Globus pallidus (tissue), 1 donor: ENCODE data around the gene TPCN2.
"Not testable (repeated sequence)": the region's sequence is repeated elsewhere in the genome, so short reads cannot be mapped to it uniquely, and the experiment has no call there.

ENCODE experiments used
- DNase-seq: peaks from one replicate; pipeline ENCODE4 v3.0.0-alpha.2; 2015; ENCODE audit warnings: low spot score

The TPCN2 gene

GRCh38 chr11:69129053-69129452 is 80.3 kb downstream of the TPCN2 start:
- no peak for DNase-seq

GRCh38 chr11:69129647-69130046 is 80.9 kb downstream of the TPCN2 start:
- no peak for DNase-seq

DNA sequence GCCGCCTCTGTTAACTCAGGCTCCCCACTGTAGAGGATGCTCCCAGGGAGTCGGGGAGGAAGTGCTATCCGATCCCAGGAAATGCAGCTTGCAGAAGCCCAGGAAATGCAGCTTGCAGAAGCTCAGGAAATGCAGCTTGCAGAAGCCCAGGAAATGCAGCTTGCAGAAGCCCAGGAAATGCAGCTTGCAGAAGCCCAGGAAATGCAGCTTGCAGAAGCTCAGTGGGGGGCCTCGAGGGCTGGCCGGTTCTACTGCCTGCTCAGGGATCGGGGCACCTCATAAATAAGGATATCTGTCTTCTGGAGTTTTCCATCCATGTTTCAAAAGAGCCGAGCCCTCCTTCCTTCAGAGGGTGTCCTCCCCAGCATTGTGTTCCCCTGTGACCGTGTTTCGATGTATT is 81.9 kb downstream of the TPCN2 start:
- no peak for DNase-seq

- DNase-seq: no peak
Measured at GRCh38 chr11:69131121-69131566, 82.4 kb downstream of the TPCN2 start.

GRCh38 chr11:69131644-69132300 is 83.0 kb downstream of the TPCN2 start:
- DNase-seq: peak; percentile 43

DNA sequence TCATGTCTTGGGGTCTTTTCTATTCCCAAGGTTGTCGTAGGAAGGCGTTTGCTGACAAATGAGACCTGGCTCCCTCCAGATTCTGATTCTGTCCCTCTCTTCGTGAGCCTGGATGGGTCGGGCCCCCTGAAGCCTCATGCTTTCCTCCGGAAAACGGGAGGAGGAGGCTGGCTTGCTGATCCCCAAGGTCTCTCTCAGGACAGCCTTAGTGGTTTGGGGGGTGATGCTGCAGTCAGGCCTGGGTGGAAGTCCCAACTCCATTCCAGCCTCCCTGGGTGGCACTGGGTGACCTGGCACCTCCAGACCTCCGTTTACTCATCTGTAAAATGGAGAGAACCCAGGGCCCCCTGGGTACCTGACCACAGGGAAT is 83.6 kb downstream of the TPCN2 start:
- DNase-seq: no peak

DNA sequence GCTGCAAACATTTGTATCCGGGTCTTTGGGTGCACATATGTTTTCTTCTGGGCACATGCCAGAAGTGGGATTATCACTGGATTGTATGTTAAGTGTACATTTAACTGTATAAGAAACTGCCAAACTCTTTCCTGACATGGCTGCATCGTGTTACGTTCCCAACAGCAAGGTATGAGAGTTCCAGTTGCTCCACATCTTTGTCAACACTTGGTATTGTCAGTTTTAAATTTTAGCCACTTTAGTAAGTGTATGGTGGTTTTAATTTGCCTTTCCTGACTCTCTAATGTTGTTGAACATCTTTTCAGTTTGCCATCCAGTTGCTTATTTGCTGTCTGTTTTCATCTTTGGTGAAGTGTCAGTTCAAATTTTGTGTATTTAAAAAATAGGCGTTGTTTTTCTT is 84.5 kb downstream of the TPCN2 start:
- DNase-seq: no peak

DNA sequence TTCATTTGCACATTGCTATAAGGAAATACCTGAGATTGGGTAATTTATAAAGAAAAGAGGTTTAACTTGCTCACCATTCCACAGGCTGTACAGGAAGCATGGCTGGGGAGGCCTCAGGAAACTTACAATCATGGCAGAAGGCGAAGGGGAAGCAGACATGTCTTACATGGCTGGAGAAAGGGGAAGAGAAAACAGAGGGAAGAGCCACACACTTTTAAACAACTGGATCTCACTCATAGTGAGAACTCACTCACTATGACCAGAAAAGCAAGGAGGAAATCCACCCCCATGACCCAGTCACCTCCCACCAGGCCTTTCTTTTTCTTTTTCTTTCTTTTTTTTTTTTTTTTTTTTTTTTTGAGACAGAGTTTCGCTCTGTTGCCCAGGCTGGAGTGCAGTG is 85.5 kb downstream of the TPCN2 start:
- DNase-seq: not testable (repeated sequence)

GRCh38 chr11:69134957-69135356 is 86.2 kb downstream of the TPCN2 start:
- no peak for DNase-seq

GRCh38 chr11:69135420-69136363 is 87.0 kb downstream of the TPCN2 start:
- no peak for DNase-seq

DNA sequence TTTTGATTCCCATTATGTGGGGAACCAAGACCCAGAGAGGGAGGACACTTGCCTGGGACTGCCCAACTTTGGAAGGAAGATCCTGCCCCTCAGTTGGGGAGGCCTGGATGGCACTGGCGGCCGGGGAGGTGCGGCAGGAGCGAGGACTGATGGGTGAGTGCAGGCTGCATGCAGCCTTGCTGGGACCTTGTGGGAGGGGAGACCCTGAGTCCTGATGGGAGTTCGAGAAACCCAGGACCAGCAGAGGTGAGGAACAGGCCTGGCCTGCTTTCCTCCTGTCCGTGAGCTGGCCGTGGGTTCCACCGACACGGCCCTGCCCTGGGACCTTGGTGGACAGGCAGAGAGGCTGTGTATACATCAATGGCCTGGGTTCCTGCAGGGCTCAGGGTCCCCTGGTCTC is 87.7 kb downstream of the TPCN2 start:
- no peak for DNase-seq

DNA sequence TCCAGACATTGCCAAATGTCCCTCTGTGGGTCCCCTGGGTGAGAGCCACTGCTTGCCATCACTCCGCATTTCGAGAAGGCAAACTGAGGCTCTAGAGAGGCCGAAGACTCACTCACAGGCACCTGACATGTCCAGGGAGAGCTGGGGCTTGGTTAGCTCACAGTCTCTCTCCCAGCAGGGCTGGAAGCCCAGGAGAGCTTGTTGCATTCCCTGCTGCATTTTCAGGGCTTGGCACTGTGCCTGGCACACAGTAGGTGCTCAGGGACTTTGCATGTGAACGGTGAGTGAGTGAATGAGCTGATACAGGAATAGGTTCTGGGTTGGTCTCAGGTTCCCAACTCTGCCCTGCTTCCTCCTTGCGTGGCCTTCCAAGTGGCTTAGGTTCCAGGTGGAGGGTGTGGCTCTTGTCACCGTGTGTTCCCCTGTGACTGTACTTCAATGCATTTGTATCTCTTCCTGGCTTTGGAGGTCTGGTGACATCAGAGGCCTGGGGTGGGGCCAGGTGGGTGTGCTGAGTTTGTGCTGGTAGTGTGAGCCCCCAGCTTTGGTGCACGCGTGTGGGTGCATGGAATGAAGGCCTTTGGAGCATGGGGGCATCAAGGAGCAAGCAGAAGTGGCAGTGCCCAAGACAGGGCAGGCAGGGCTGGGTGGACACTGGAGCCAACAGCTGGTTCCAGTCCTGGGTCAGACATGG is 88.6 kb downstream of the TPCN2 start:
- DNase-seq: no peak

GRCh38 chr11:69138265-69138664 is 89.5 kb downstream of the TPCN2 start:
- no peak for DNase-seq

DNA sequence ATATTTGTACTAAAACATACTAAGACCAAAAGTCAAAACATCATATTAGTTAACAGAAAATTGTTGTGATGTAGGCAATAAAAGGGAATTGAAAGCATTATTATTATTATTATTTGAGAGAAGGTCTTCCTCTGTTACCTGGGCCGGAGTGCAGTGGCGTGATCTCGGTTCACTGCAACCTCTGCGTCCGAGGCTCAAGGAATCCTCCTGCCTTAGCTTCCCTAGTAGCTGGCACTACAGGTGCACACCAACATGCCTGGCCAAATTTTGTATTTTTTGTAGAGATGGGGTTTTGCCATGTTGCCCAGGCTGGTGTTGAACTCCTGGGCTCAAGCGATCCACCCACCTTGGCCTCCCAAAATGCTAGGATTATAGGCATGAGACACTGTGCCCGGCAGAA is 91.4 kb downstream of the TPCN2 start:
- DNase-seq: not testable (repeated sequence)

DNA sequence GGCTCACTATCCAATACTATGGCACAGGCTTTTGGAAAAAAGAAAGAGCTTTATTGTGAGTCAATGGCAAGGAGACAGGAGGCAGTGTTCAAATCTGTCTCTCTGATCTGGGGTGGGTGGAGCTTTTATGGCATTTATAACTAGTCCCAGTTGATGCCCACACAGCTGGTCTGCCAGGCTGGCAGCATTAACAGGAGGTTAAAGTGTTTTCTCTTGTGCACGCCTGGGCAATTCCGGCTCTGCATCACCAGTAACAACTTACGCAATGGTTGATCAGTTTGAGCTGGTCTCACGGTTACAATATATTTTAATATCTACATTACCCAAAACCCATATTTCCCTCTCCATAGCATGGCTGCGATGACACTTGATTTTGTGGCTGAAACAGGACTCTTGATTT is 91.9 kb downstream of the TPCN2 start:
- no peak for DNase-seq

DNA sequence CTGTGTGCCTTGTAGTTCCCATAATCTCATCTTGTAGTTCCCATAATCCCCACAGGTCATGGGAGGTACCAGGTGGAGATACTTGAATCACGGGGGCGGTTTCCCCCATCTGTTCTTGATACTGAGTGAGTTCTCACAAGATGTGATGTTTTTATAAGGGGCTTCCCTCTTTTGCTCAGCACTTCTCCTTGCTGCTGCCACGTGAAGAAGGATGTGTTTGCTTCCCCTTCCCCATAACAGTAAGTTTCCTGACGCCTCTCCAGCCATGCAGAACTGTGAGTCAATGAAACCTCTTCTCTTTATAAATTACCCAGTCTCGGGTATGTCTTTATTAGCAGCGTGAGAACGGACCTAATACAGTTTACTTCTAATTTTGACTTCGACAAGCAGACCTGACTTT is 93.0 kb downstream of the TPCN2 start:
- no peak for DNase-seq

DNA sequence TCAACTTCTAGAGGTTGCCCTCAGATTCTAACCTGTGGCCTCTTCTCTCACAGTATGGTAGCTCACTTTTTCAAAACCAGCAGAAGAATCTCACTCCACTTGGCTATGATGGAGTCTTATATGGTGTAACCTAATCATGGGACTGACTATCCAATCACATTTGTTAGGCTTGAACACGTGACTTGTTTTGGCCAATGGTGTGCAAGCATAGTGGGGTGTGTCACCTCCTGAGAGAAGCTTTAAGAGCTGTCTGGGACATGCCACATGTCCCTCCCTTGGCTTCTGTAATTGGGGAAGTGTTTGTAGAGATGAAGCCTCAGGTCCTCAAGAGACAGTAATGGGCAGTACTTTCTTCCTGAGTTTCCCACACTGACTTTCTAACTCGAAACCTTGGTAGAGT is 94.2 kb downstream of the TPCN2 start:
- DNase-seq: no peak

DNA sequence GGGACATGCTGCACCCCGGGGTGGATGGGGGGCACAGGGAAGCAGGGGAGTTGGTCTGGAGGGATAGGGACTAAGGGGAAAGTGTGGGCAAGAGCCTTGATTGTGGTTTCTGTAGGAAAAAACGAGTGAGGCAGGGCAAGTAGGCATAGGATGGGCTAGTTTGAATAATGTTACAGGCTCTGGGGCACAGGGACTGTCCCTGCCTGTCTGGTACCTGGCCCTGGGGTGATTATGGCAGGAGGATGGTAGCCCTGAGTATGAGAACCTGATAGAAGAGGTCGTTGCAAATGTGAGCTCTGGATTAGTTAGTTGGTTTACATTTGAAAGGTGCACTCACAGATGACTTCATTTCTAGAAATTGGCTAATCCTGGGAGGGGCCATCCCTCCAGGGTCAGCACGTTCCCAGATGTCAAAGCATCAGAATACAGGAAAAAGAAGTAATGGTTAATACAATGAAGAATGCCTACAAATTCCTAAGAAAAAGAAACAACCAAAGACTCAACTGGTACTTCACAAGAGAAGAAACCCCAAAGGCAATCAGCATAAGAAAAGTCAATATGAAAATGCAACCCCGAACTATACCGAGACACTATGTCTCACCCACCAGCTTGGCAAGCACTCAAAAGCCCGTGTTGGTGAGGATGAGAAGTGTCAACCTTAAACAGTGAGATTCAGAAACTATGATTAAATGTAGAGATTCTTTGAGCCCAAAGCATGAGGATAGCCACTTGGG is 95.8 kb downstream of the TPCN2 start:
- no peak for DNase-seq

DNA sequence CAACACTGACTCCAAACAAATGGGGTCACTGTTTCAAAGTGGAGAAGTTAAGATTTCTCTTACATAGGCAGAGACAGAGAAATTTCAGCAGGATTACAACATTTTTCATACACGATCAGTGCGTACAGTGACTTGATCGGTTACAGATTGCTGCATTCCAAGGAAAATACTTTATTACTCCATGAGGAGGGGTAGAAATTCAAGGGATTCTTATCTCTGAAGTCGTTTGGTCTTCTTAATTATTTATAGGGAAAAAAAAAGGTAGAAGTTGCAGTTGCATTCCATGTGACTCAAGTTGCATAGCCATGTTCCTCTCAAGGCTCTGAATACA is 96.3 kb downstream of the TPCN2 start:
- no peak for DNase-seq

- DNase-seq: no peak
Measured at GRCh38 chr11:69148377-69148762, 99.6 kb downstream of the TPCN2 start.

DNA sequence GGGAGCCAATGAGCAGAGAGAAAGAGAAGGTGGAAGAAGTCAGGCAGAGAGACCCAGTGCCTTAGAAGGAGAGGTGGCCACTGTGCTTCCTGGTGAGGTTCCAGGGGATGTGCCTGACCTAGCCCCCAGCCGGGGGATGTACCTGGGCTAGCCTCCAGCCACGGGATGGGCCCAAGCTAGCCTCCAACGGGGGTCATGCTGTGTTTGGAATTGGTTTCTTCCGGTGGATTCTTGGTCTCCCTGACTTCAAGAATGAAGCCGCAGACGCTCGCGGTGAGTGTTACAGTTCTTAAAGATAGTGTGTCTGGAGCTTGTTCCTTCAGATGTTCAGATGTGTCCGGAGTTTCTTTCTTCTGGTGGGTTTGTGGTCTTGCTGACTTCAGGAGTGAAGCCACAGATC is 100.1 kb downstream of the TPCN2 start:
- DNase-seq: no peak

GRCh38 chr11:69149338-69150045 is 100.8 kb downstream of the TPCN2 start:
- not testable (repeated sequence) for DNase-seq
